SJCRH30 (cell line): Measurements from ENCODE around the gene C7orf57. TPM values are rescaled to one million over a fixed set of nuclear protein-coding genes. Genes with fewer than 3 reads are reported as not detected.

Experiments used
- DNase-seq, 2 experiments: peaks; one replicate each; pipeline ENCODE4 v3.0.0-alpha.2; 2015 to 2020
- H3K27ac ChIP-seq: fragments of 250-450 bp; sonication (Bioruptor Pico); 2 replicates; pipeline ENCODE4 v1.5.1; 2020; ENCODE audit warnings: mild to moderate bottlenecking, moderate library complexity
- H3K27me3 ChIP-seq: fragments of 250-450 bp; sonication (Bioruptor Pico); 2 replicates; pipeline ENCODE4 v1.5.1; 2020; ENCODE audit warnings: mild to moderate bottlenecking, moderate library complexity
- H3K36me3 ChIP-seq: fragments of 250-450 bp; sonication (Bioruptor Pico); 2 replicates; pipeline ENCODE4 v1.5.1; 2020; ENCODE audit warnings: mild to moderate bottlenecking, moderate library complexity
- H3K4me1 ChIP-seq: fragments of 250-450 bp; sonication (Bioruptor Pico); 2 replicates; pipeline ENCODE4 v1.5.1; 2020; ENCODE audit warnings: mild to moderate bottlenecking, moderate library complexity
- H3K4me3 ChIP-seq: fragments of 250-450 bp; sonication (Bioruptor Pico); 2 replicates; pipeline ENCODE4 v1.5.1; 2020; ENCODE audit warnings: mild to moderate bottlenecking, moderate library complexity
- H3K9me3 ChIP-seq: fragments of 250-450 bp; sonication (Bioruptor Pico); replicated peaks from 2 replicates; pipeline ENCODE4 v1.5.1; 2020; ENCODE audit warnings: mild to moderate bottlenecking, moderate library complexity
- total RNA-seq: library from RNA; depleted of rRNA; stranded (reverse); fragments of >200 nt; shearing (Covaris generic); gene quantifications from 2 replicates; pipeline ENCODE4 v1.2.3, GENCODE V29; 2014

The C7orf57 gene
- total RNA-seq, 1 experiment from 2014 or later = 0.06 TPM

DNA sequence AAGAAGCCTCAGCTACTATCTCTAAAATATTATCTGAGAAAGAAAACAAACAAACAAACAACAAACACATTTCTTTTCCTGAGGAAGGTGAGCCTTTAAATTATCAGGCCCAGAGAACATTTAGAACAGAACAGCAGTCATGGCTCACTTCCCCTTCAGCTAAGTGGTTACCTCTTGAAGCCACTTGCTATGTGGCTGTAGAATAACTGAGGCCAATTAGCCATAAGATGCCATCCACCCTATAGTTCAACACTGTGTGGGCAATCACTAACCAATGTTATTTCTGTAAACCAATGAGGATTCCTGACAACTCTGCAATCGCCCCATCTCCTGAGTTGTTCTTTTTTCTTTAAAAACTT is 50.1 kb downstream of the C7orf57 start:
- Histone ChIP-seq H3K4me3 (no peak overlapping the region), H3K9me3 (no peaks in the 10 kb centered on the region), H3K36me3 (no peaks in the 10 kb centered on the region), H3K27ac (peak overlapping the region; percentile 89), H3K4me1 (peaks cover 39% of the 10 kb centered on the region), H3K27me3 (no peaks in the 10 kb centered on the region)
- DNase-seq = no peak

DNA sequence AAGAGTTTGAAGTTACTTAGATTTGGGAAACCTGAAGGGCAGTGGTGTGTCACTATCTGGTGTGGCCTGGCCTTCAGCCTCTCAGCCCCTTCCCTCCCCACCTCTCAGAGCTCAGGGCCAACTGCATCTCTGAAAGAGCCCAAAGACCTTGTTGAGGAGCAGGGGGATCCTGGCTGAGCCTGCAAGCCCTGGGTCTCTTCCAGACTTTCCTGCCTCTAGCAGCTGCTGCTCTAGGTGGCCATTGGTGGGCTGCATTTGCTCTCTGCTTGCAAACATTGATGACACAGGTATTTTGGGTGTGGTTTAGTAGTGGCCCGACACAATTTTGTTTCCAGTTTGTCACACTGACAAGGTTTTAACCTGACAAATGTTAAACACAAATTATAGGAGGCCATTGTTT is 50.6 kb downstream of the C7orf57 start:
- Histone ChIP-seq H3K27me3 (no peaks in the 10 kb centered on the region), H3K9me3 (no peaks in the 10 kb centered on the region), H3K36me3 (no peaks in the 10 kb centered on the region), H3K4me1 (peaks cover 39% of the 10 kb centered on the region), H3K27ac (peak overlapping the region; percentile 89), H3K4me3 (no peak overlapping the region)
- DNase-seq = peak in 1 of 2 experiments; percentile 43

DNA sequence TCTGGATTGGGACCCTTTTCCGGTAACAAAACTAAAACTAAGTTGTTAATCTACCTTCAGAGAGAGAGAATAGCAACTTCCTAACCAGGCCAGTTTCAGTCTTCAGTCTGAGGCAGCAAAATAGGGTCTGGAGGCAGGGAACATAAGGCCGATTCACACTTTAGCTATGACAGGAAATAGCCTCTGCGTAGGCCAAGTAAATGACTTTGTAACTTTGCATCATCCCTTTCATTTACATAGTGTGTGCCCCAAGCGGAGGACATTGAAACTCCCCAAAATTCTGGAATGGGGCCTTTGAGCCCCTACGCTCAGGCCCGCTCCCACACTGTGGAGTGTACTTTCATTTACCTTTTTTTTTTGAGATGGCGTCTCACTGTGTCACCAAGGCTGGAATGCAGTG is 52.0 kb downstream of the C7orf57 start:
- Histone ChIP-seq H3K27me3 (no peaks in the 10 kb centered on the region), H3K4me3 (no peak overlapping the region), H3K4me1 (peaks cover 39% of the 10 kb centered on the region), H3K36me3 (no peaks in the 10 kb centered on the region), H3K27ac (no peak overlapping the region), H3K9me3 (no peaks in the 10 kb centered on the region)
- DNase-seq = no peak

DNA sequence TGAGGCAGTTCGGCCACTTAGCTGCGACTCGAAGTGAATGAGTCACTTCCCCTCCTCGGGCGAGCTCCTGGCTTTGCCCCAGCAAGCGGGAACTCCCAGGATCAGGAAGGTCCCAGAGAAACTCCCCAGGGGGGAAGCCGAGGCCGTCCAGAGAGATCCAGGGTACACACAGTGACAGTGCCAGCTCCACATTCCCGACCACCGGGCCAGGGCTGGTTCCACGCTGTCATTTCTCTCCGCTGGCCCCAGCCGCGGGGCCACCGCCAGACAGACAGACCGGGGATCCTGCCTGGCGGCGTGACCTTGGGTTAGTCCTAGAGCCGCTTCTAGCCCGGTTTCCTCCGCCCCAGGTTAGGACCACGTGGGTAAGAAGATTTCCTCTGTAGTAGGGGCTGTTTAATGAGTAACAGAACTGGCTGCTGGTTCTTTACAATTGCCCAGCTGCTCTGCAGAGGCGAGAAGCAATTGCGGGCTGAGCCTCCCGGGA is 53.3 kb downstream of the C7orf57 start:
- no peaks in the 10 kb centered on the region for H3K27me3 ChIP-seq
- no peaks in the 10 kb centered on the region for H3K36me3 ChIP-seq
- peaks cover 29% of the 10 kb centered on the region for H3K4me1 ChIP-seq
- DNase-seq = peak; percentile 83
- H3K27ac ChIP-seq = peak overlapping the region; percentile 94
- peak overlapping the region; percentile 59 for H3K4me3 ChIP-seq
- no peaks in the 10 kb centered on the region for H3K9me3 ChIP-seq

DNA sequence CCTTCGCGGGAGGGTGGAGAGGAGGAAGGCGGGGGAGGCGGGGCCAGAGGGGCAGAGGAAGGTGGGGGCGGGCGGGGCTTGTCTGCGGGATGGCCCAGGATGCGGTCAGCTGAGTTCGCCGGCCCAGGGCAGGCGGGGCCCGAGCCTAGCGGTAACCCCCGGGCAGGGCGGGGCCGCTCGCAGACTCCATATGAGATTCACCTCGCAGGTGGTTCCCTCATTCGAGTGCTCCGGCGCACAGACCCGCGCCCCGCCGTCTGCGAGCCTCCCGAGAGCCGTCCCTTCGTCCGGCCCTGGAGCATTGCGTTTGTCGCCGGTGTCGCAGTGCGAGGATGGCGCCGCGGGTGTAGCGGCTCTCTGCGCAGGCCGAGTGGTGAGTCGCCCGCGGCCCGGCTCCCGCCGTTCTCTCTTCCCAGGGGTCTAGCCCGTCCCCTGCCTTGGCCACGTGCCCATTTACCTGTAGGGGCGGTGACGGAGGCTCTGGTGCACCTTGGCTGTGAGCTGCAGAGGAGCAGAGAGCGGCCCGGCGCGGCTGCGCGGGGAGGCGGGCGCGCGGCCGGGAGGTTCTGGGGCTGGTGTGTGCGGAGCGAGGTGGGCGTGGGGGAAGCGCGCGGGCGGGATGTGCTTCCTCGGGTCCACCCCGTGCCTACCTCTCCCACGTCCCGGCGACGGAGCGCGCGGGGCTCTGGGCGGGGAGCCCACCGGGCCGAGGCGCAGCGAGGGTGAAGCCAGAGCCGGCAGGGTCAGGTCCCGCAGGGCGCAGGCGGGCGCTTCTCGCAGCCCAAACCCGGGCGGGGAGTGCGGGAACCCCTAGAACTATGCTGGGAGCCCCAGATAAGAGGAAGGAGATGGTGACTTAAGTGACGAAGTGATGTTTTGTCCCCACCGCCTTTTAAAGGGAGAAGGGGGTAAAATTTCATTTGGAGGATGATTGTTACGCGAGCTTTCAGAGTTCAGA is 54.0 kb downstream of the C7orf57 start, which contains the start of gene UPP1:
Gene UPP1 (plus strand): TSS at position 220 of the 958 bp plus-strand sequence. CDS start 5,519 bp downstream, outside the sequence.
- H3K27ac ChIP-seq = peak within 1 kb of the TSS; percentile 94
- no peaks in the 10 kb centered on the region for H3K9me3 ChIP-seq
- no peak for DNase-seq
- H3K4me3 ChIP-seq = peak within 1 kb of the TSS; percentile 59
- H3K27me3 ChIP-seq = no peaks in the 10 kb centered on the region
- H3K4me1 ChIP-seq = peaks cover 24% of the 10 kb centered on the region
- H3K36me3 ChIP-seq = no peaks in the 10 kb centered on the region

DNA sequence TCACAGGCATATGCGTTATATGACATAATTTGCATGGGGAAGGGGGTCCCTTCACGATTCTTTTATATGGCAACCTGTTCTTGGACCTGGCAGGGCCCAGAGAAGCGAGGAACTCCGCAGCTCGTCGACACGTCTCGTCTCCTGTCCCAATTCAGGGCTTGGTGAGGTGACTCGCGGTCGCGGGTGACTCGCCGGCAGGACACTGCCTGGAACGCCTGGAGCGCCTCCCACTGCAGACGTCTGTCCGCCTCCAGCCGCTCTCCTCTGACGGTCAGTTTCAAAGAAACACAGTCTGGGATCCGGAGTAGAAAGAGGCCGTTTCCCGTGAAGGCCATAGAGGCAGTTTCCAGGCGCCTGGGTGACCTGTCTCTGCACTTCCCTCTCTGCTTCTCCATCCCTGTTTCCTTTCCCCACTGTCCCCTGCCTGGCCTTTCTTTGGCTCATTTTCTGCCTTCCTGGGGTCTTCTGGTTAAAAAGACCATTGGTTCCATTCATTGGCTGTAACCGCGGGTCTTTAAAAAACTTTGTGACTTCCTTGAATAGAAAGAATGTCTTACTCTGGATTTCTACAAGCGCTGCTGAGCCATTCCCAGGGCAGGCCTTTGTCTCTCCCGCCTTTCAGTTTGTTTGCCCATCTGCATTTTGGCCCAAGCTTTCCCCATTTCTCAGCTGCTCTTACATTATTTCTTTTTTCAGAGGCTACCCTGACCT is 54.9 kb downstream of the C7orf57 start:
- no peak for DNase-seq
- Histone ChIP-seq H3K4me1 (peaks cover 26% of the 10 kb centered on the region), H3K9me3 (no peaks in the 10 kb centered on the region), H3K36me3 (no peaks in the 10 kb centered on the region), H3K4me3 (no peak overlapping the region), H3K27ac (no peak overlapping the region), H3K27me3 (no peaks in the 10 kb centered on the region)

DNA sequence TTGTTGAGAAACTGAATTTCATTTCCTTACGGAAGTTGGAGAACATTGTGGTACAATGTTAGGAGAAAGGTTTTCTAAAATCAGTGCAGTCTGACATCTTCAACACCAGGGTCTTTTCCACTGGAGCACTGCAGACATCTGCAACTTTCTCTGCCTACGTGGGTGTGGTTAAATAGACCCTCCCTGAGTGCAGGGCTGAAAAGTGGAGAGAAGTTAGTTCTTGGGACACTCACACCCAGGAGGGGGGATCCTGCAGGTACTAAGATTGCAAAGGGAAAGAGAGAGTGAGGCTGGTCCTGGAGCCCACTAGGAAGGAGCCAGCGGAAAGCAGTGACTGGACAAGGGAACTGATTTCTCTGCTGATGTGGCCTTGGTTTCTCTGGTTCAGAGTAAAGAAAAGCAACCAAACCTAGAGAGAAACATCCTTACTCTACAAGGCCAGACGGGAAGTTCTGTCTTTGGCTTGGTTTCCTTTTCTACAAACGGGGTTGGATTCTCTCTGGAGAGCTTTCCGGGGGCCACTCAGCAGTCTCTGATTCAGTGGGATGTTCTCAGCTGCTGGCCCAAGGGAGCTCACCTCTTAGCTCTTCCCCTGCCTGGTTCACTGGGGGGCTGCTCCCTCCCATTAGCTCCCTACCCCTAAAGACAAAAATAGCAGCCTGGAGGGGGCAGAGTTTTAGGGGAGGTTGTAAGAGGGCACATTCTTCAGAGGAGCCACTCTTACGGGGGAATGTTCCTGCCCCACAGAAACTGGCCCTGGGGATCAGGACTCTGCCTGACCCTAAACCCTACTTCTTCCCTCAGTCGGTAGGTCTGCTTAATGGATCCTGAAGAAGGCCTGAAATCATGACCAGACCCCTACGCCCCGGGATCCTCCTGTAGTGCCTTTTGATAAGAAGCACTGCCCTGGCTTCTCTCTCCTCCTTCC is 56.4 kb downstream of the C7orf57 start:
- Histone ChIP-seq H3K9me3 (no peaks in the 10 kb centered on the region), H3K27me3 (no peaks in the 10 kb centered on the region), H3K36me3 (no peaks in the 10 kb centered on the region), H3K4me3 (no peak overlapping the region), H3K4me1 (peaks cover 13% of the 10 kb centered on the region), H3K27ac (no peak overlapping the region)
- DNase-seq = no peak

DNA sequence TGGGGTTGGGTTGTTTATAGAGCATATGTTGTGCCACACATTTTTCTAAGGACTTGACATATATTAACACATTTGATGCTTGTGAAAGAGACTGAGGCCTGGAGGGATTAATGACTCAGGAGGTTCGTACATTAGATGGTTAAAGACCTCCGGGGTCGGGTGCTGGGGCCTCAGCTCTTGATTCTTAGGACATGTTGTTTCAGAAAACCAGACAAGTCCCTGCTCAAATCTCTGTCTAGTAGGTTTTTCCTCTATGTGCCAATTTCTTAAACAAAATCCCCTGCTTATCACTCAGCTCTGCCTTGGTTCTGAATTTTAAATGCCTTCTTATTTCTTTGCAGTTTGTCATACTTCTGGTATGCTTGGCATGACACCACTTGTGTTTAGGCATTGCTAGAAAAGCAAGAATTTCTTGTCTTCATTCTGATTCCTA is 59.5 kb downstream of the C7orf57 start:
- Histone ChIP-seq H3K4me1 (peaks cover 12% of the 10 kb centered on the region), H3K27ac (peak overlapping the region; percentile 49), H3K9me3 (no peaks in the 10 kb centered on the region), H3K27me3 (no peaks in the 10 kb centered on the region), H3K36me3 (no peaks in the 10 kb centered on the region), H3K4me3 (no peak overlapping the region)
- DNase-seq = no peak

DNA sequence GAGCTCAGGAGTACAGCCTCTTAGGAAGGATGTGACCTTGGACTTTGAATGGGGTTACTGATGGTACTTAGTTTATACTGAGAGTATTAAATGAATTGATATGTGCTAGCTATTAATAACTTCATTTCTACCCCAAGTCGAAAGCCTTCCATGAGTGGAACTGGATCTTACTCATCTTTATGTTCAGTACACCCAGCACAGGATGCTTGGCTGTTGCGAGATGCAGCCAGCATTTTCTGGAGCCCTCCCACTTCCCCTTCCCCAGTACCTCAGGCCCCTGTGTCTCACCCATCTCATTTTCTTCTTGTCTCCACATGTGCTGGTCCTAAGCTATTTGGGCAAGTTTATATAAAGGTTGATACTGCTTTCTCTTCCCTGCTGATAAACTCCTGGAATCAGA is 60.9 kb downstream of the C7orf57 start:
- H3K4me1 ChIP-seq = peaks cover 12% of the 10 kb centered on the region
- H3K9me3 ChIP-seq = no peaks in the 10 kb centered on the region
- DNase-seq = no peak
- H3K36me3 ChIP-seq = no peaks in the 10 kb centered on the region
- no peak overlapping the region for H3K4me3 ChIP-seq
- H3K27ac ChIP-seq = no peak overlapping the region
- H3K27me3 ChIP-seq = no peaks in the 10 kb centered on the region

DNA sequence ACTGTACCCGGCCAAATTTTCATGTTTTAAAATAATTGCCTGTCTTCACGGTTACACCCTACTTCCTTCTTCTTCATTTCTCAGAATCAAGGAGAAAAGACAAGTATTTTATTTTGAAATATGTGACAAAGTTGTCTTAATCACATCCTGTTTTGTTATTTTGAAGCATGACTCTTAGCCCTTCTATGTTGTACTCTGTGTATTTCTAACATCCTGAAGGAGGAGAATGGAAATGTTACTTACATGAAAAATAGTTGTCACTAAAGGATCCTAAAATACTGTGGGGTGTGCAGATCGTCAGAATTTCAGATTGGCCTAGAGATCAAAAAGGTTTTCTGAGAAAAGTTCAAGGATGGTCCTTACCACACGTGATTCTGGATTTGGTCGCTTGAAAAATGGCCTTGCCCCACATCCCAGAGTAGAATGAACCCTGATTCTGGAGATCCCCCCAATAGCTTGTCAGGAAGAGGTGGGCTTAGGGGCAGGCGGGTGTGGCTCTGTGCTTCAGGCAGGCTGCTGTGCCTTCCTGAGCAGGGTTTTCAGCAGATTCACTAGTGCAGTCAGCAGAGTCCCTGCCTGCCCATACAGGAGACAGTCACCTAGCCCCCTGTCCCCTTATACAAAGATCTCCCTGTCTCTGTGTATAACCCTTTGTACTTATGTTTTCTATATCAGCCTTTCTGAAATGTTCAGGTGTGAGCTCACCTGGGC is 62.3 kb downstream of the C7orf57 start:
- Histone ChIP-seq H3K36me3 (peaks cover 7% of the 10 kb centered on the region), H3K4me3 (no peak overlapping the region), H3K4me1 (peaks cover 12% of the 10 kb centered on the region), H3K27me3 (no peaks in the 10 kb centered on the region), H3K9me3 (no peaks in the 10 kb centered on the region), H3K27ac (no peak overlapping the region)
- no peak for DNase-seq

DNA sequence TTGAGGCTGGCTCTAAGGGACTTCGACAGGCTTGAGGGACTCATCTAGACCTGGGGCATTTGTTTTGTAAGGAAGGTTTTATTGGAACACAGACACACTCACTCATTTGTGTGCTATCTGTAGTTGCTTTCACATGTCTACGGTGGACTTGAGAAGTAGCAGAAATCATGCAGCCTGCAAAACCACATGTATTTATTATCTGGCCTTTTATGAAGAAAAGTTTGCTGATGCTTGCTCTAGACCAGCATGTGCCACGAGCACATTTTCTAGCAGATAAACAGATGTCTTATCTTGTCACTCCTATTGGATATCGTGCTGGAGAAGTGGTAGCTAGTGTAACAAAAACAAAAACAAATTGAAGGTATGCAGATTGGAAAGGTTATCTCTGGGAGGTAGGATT is 63.5 kb downstream of the C7orf57 start:
- Histone ChIP-seq H3K27me3 (no peaks in the 10 kb centered on the region), H3K36me3 (peaks cover 7% of the 10 kb centered on the region), H3K4me1 (peaks cover 12% of the 10 kb centered on the region), H3K27ac (no peak overlapping the region), H3K9me3 (no peaks in the 10 kb centered on the region), H3K4me3 (no peak overlapping the region)
- DNase-seq = no peak

DNA sequence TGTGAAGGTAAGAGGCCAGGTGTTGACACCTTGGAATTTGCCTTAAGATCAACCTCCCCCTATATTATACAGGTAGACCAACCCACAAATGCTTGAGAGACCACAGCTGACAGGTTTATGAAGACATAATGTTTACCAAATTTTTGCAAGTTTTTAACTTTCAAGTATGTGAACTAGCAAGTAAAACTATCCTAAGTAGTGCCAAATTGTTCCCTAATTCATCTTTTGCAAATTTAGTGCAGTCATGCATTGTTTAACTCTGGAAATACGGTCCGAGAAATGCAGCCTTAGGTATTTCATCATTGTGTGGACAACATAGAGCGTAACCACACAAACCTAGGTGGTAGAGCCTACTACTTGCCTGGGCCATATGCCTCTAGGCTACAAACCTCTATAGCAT is 64.4 kb downstream of the C7orf57 start:
- Histone ChIP-seq H3K4me3 (no peak overlapping the region), H3K36me3 (peaks cover 7% of the 10 kb centered on the region), H3K27ac (no peak overlapping the region), H3K27me3 (no peaks in the 10 kb centered on the region), H3K9me3 (no peaks in the 10 kb centered on the region), H3K4me1 (peaks cover 7% of the 10 kb centered on the region)
- DNase-seq = no peak

DNA sequence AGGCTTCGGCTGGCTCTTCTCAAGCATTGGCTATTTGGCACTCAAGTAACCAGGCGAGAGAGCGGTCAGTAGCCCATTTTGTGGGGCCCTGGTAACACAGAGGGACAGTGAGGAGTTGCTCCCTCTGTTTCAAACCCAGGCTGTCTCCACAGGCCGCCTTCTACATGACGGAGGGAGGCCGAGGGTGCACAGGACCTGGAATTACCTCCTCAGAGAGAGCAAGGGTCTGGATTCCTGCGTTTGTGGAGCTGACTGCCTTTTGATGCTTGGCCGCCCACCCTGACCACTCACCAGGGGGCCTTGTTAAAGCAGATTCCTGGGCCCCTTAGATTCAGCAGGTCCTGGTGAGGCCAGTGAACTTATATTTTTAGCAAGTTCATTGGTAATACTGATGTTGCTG is 66.0 kb downstream of the C7orf57 start:
- Histone ChIP-seq H3K27ac (no peak overlapping the region), H3K36me3 (peaks cover 7% of the 10 kb centered on the region), H3K4me1 (no peaks in the 10 kb centered on the region), H3K4me3 (no peak overlapping the region), H3K9me3 (no peaks in the 10 kb centered on the region), H3K27me3 (no peaks in the 10 kb centered on the region)
- DNase-seq = no peak

DNA sequence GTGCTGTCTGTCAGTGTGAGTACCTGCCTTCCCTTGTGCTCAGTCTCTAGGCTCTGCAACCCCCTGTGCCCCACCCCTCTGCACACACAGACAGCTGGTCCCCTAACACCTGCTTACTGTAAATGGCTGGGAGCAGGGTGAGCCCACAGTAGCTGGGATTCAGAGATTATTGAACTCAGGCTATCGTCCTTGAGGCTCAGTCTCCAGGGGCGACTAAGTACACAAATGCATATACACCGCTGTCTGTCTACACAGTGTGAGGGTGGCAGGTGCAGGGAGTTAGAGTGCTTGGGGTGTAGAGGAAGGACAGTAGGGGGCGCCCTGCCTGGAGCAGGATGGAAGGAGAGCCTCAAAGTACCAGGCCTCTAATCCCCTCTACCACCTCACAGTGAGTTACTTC is 66.6 kb downstream of the C7orf57 start:
- H3K27ac ChIP-seq = no peak overlapping the region
- no peaks in the 10 kb centered on the region for H3K27me3 ChIP-seq
- H3K4me3 ChIP-seq = no peak overlapping the region
- H3K9me3 ChIP-seq = no peaks in the 10 kb centered on the region
- no peaks in the 10 kb centered on the region for H3K4me1 ChIP-seq
- no peak for DNase-seq
- H3K36me3 ChIP-seq = peaks cover 7% of the 10 kb centered on the region
